Fibroblast of the aortic adventitia (primary cell): ENCODE data around the gene CLK2. TPM values are rescaled to one million over a fixed set of nuclear protein-coding genes. Genes with fewer than 3 reads are reported as not detected.

Source experiments
- DNase-seq: peaks from one replicate; pipeline ENCODE4 v3.0.0-alpha.2; 2010; ENCODE audit warnings: low read depth
- H3K4me3 ChIP-seq: 2 replicates; pipeline ENCODE4 v1.5.1; 2011; ENCODE audit warnings: low read depth, mild to moderate bottlenecking, control low read depth, low read length, moderate library complexity
- total RNA-seq: library from RNA; depleted of rRNA; stranded (reverse); fragments of >200 nt; gene quantifications from 2 replicates; pipeline ENCODE4 v1.2.3, GENCODE V29; 2012; ENCODE audit warnings: low replicate concordance
- TF ChIP-seq, protein P1 (sequence below): IDR thresholded peaks from 2 replicates; pipeline ENCODE4 v1.5.1; 2011; ENCODE audit warnings: mild to moderate bottlenecking, low read length, control low read depth, inconsistent platforms; ENCODE audit not compliant: insufficient read depth

Gene CLK2
- total RNA-seq, 1 donor = 29.7 TPM

DNA sequence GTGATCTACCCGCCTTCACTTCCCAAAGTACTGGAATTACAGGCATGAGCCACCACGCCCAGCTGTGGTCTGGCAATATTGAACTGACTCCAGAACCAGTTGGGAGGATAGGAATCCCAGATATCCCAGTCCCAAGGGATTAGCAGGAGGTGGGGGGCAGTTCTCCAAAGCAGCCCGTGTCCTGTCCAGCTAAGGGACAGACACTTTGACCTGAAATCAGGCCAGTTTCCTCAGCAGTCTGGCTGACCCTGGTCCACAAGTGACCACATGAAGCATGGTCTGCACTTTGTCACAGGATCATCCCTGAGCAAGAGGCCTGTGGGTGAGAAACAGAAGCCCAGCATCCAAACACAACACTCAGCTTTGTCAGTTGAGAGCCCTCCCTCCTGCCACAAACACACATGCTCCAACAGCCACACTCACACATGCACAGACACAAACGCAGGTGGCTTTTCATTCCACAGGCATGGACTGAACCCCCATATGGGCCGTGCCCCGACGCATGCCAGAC lies 32.6 kb upstream of the CLK2 start:
- H3K4me3 ChIP-seq = no peak overlapping the region
- peak; percentile 69 for DNase-seq
- TF ChIP-seq, protein P1, sequence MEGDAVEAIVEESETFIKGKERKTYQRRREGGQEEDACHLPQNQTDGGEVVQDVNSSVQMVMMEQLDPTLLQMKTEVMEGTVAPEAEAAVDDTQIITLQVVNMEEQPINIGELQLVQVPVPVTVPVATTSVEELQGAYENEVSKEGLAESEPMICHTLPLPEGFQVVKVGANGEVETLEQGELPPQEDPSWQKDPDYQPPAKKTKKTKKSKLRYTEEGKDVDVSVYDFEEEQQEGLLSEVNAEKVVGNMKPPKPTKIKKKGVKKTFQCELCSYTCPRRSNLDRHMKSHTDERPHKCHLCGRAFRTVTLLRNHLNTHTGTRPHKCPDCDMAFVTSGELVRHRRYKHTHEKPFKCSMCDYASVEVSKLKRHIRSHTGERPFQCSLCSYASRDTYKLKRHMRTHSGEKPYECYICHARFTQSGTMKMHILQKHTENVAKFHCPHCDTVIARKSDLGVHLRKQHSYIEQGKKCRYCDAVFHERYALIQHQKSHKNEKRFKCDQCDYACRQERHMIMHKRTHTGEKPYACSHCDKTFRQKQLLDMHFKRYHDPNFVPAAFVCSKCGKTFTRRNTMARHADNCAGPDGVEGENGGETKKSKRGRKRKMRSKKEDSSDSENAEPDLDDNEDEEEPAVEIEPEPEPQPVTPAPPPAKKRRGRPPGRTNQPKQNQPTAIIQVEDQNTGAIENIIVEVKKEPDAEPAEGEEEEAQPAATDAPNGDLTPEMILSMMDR = no peak

- TF ChIP-seq, protein P1 = no peak
- DNase-seq = no peak
- H3K4me3 ChIP-seq = no peak overlapping the region
Measured at GRCh38 chr1:155304558-155305063, 31.3 kb upstream of the CLK2 start.

GRCh38 chr1:155301342-155301841 lies 28.1 kb upstream of the CLK2 start, which contains the start of gene PKLR:
PKLR (minus strand) TSS chr1:155301438; CDS start chr1:155301395, 43 bp downstream.
- no peak within 1 kb of the TSS for H3K4me3 ChIP-seq
- TF ChIP-seq, protein P1 = no peak

GRCh38 chr1:155300553-155301329 lies 27.4 kb upstream of the CLK2 start:
- TF ChIP-seq, protein P1 = no peak
- DNase-seq = no peak

More at GRCh38 chr1:155301342-155301841, 28.1 kb upstream of the CLK2 start, which contains the start of gene PKLR:
- no peak for DNase-seq

DNA sequence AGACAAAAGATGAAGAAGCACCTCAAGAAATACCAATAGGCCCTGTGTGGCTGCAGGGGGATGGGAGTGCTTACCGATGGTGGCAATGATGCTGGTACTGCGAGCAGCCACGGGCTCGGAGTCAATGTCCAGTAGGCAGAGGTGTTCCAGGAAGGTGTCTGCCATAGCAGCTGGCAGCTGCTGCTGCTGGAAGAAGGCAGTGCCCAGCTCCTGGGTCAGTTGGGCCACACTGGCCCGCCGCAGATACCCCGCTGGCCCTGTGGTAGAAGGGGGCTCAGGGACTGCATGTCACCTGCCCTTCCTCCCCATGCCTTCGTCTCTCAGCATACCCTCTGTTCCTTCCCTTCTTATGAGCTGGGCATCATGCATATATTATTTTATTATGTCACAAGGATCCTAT lies 26.7 kb upstream of the CLK2 start:
- TF ChIP-seq, protein P1 = no peak
- no peak for DNase-seq
- H3K4me3 ChIP-seq = no peak overlapping the region

More at GRCh38 chr1:155300553-155301329, 27.4 kb upstream of the CLK2 start:
- no peak overlapping the region for H3K4me3 ChIP-seq

DNA sequence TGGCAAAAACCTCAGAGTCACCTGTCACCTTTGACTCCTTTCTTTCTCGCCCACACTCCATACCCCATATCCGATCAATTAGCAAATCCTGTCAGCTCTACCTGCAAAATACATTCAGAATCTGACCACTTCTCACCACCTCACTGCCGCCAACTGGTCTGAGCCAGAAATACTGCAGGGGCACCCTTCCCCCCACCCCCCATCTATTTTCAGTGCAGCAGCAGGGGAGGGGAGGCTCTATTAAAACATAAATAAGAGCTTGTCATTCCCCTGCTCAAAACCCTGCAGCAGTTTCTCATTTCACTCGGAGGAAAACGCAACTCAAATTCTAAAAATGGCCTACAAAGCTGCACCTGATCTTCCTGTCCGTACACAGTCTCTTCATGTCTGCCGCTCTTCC lies 24.1 kb upstream of the CLK2 start:
- no peak for DNase-seq

More for the DNA sequence above, 24.1 kb upstream of the CLK2 start:
- H3K4me3 ChIP-seq = no peak overlapping the region
- TF ChIP-seq, protein P1 = no peak
